GM23338 (cell line): ENCODE data around the gene MACO1. TPM values are rescaled to one million over a fixed set of nuclear protein-coding genes. Genes with fewer than 3 reads are reported as not detected.
"Not testable (repeated sequence)": the region's sequence is repeated elsewhere in the genome, so short reads cannot be mapped to it uniquely, and the experiment has no call there.

ENCODE experiments used
- ATAC-seq: fragments of 200-7000 bp; cut with Tn5 transposase; 3 replicates; pipeline ENCODE4 v1.9.1; 2020
- DNase-seq: peaks from one replicate; pipeline ENCODE4 v3.0.0-alpha.2; 2015; ENCODE audit warnings: low spot score
- H2AFZ ChIP-seq: fragments of 200-600 bp; sonication (generic); 2 replicates; pipeline ENCODE4 v1.8.0; 2016; ENCODE audit warnings: antibody characterized with exemption, mild to moderate bottlenecking, moderate library complexity
- H3F3A ChIP-seq: fragments of 200-600 bp; sonication (generic); replicated peaks from 2 replicates; pipeline ENCODE4 v1.8.0; 2017; ENCODE audit warnings: antibody characterized with exemption, mixed run types, low read depth
- H3K27ac ChIP-seq: fragments of 200-600 bp; sonication (generic); 2 replicates; pipeline ENCODE4 v1.6.1; 2016; ENCODE audit warnings: low read depth
- H3K27me3 ChIP-seq: fragments of 200-600 bp; sonication (generic); 2 replicates; pipeline ENCODE4 v1.8.0; 2016; ENCODE audit warnings: mild to moderate bottlenecking, mixed run types, moderate library complexity; ENCODE audit not compliant: insufficient read depth
- H3K36me3 ChIP-seq: fragments of 200-600 bp; sonication (generic); 2 replicates; pipeline ENCODE4 v1.8.0; 2016; ENCODE audit warnings: mild to moderate bottlenecking; ENCODE audit not compliant: insufficient read depth
- H3K4me1 ChIP-seq: fragments of 200-600 bp; sonication (generic); 2 replicates; pipeline ENCODE4 v1.8.0; 2016; ENCODE audit warnings: mild to moderate bottlenecking, moderate library complexity; ENCODE audit not compliant: insufficient read depth
- H3K4me2 ChIP-seq: fragments of 200-600 bp; sonication (generic); 2 replicates; pipeline ENCODE4 v1.7.1; 2017; ENCODE audit warnings: mixed run types
- H3K4me3 ChIP-seq: fragments of 200-600 bp; sonication (generic); 2 replicates; pipeline ENCODE4 v1.6.1; 2016; ENCODE audit warnings: mixed run types
- H3K79me2 ChIP-seq: fragments of 200-600 bp; sonication (generic); replicated peaks from 2 replicates; pipeline ENCODE4 v1.8.0; 2017; ENCODE audit warnings: mild to moderate bottlenecking; ENCODE audit not compliant: insufficient read depth
- H3K9me2 ChIP-seq: fragments of 200-600 bp; sonication (generic); 2 replicates; pipeline ENCODE4 v1.8.0; 2017; ENCODE audit not compliant: insufficient read depth
- H4K20me1 ChIP-seq: fragments of 200-600 bp; sonication (generic); replicated peaks from 2 replicates; pipeline ENCODE4 v1.8.0; 2017; ENCODE audit warnings: mild to moderate bottlenecking; ENCODE audit not compliant: insufficient read depth
- H3K27ac Mint-ChIP-seq: 2 replicates; pipeline ENCODE4 v1.8.0; 2020; ENCODE audit warnings: inconsistent platforms, mild to moderate bottlenecking, moderate library complexity, mixed read lengths
- H3K27me3 Mint-ChIP-seq: 3 replicates; pipeline ENCODE4 v1.8.0; 2022; ENCODE audit warnings: low read depth, mild to moderate bottlenecking, moderate library complexity, mixed read lengths, inconsistent platforms; ENCODE audit not compliant: insufficient read depth, poor library complexity
- H3K36me3 Mint-ChIP-seq: 3 replicates; pipeline ENCODE4 v1.8.0; 2021; ENCODE audit warnings: low read depth, mild to moderate bottlenecking, inconsistent platforms, moderate library complexity, mixed read lengths
- H3K4me1 Mint-ChIP-seq: 3 replicates; pipeline ENCODE4 v1.8.0; 2020; ENCODE audit warnings: mild to moderate bottlenecking, inconsistent platforms, mixed read lengths
- H3K4me3 Mint-ChIP-seq: 3 replicates; pipeline ENCODE4 v1.8.0; 2021; ENCODE audit warnings: moderate library complexity, mild to moderate bottlenecking, inconsistent platforms, mixed read lengths
- H3K9me3 Mint-ChIP-seq: 3 replicates; pipeline ENCODE4 v1.8.0; 2020; ENCODE audit warnings: moderate library complexity, mild to moderate bottlenecking, inconsistent platforms, mixed read lengths
- CREB1 ChIP-seq: fragments of 250-450 bp; sonication (Bioruptor Pico); IDR thresholded peaks from 2 replicates; pipeline ENCODE4 v1.5.0; 2020; ENCODE audit warnings: low read depth, mild to moderate bottlenecking, moderate library complexity
- EZH2phosphoT487 ChIP-seq: fragments of 200-600 bp; sonication (generic); IDR thresholded peaks from one replicate; pipeline ENCODE4 v1.8.1; 2018; ENCODE audit warnings: antibody characterized with exemption; ENCODE audit not compliant: unreplicated experiment
- JUNB ChIP-seq: IDR thresholded peaks from one replicate; pipeline ENCODE4 v1.6.1; 2016; ENCODE audit warnings: antibody characterized with exemption; ENCODE audit not compliant: unreplicated experiment
- STAT1 ChIP-seq: IDR thresholded peaks from one replicate; pipeline ENCODE4 v1.6.1; 2016; ENCODE audit warnings: antibody characterized with exemption; ENCODE audit not compliant: unreplicated experiment
- ZNF114 ChIP-seq: fragments of 250-450 bp; sonication (Bioruptor Pico); IDR thresholded peaks from 2 replicates; pipeline ENCODE4 v1.5.0; 2020; ENCODE audit warnings: mild to moderate bottlenecking, moderate library complexity
- polyA plus RNA-seq: library from polyadenylated mRNA; unstranded; fragments of >200 nt; fragmentation: Nextera tagmentation; extraction: Ambion mirVana; gene quantifications from 2 replicates; pipeline ENCODE4 v1.2.1, GENCODE V29; 2016
- total RNA-seq: library from RNA; depleted of rRNA; stranded (reverse); fragments of >200 nt; shearing (Covaris generic); gene quantifications from 2 replicates; pipeline ENCODE4 v1.2.3, GENCODE V29; 2014
- TF ChIP-seq, protein P1 (sequence below): fragments of 250-450 bp; sonication (Bioruptor Pico); IDR thresholded peaks from 2 replicates; pipeline ENCODE4 v1.5.0; 2020; ENCODE audit warnings: mild to moderate bottlenecking, moderate library complexity
- TF ChIP-seq, protein P2 (sequence below): IDR thresholded peaks from one replicate; pipeline ENCODE4 v1.6.1; 2018; ENCODE audit warnings: antibody characterized with exemption; ENCODE audit not compliant: unreplicated experiment

The MACO1 gene
- total and polyA plus RNA-seq, 2 experiments from 2014 or later: 9.8 to 10.6 TPM

DNA sequence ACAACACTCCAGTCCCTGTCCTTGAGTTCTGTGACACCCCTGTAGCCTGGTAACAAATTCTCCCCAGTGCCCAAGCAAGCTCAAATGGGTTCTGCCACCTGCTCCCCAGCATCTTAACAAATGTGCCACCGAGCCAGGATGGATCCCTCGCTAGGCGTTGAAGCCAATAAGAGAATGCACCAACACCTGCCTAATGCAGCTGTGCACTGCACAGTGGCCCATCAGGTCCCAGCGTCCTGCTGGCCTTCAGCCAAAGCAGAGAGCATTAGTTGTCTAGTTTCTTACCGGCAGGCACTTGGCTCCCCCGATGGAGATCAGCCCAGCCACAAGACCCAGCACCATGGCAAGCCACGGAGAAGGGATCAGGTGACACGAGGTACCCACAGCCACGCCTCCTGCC lies 42.0 kb upstream of the MACO1 start:
- not testable (repeated sequence) for H3K9me3 Mint-ChIP-seq, H3K36me3 ChIP-seq, H3F3A ChIP-seq, H3K27me3 ChIP-seq, ATAC-seq, H3K9me2 ChIP-seq, H3K36me3 Mint-ChIP-seq, H4K20me1 ChIP-seq, H3K27me3 Mint-ChIP-seq, H3K4me1 Mint-ChIP-seq, H3K27ac ChIP-seq, H3K4me3 ChIP-seq, H3K79me2 ChIP-seq, H2AFZ ChIP-seq, H3K4me1 ChIP-seq, H3K4me2 ChIP-seq, H3K4me3 Mint-ChIP-seq, H3K27ac Mint-ChIP-seq, DNase-seq

DNA sequence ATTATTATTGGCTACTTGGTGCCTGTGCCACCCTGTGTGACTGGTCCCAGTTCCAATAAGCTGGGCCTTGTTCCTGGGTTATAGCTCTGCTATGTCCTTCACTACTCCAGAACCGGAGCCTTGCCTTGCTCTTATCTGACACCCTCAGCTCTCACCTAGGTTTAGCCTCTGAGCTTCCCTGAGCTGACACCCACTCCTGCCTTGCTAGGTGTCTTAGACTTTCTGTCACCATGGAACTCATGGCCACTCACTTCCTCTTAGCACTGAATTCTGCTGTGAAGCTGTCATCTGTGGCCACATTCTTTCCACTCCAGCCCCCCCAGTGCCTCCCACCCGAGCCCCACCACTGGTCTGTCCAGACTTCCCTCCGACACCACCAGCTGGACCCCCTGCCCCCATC lies 41.0 kb upstream of the MACO1 start:
- H3K4me2 ChIP-seq, H2AFZ ChIP-seq, H3K27me3 ChIP-seq, H4K20me1 ChIP-seq, H3K4me1 ChIP-seq, H3K36me3 ChIP-seq, H3K4me1 Mint-ChIP-seq, H3K4me3 ChIP-seq, H3K9me2 ChIP-seq, DNase-seq, ATAC-seq, H3K27ac ChIP-seq, H3K36me3 Mint-ChIP-seq, H3F3A ChIP-seq, H3K27ac Mint-ChIP-seq, H3K9me3 Mint-ChIP-seq, H3K4me3 Mint-ChIP-seq, H3K27me3 Mint-ChIP-seq, H3K79me2 ChIP-seq: not testable (repeated sequence)

DNA sequence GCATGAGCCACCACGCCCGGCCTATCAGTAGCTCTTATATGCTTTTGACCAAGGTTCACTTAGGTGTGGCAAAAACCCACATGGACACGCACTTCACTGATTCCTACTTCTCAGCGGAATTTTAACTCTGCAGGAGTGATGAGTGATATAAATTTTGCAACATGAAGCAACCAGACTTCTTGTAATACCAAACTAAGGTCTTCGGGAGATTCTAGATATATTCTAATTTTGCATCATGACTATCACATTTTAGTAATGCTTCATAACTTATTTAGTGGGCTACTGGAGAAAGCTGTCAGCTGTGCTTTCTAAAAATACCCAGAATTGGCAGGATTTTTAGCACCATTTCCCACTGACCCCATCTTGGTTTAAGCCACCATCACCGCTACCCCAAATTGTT lies 37.9 kb upstream of the MACO1 start:
- Histone ChIP-seq H3K9me2 (no peaks in the 10 kb centered on the region), H3F3A (no peaks in the 10 kb centered on the region), H2AFZ (no peak overlapping the region), H3K4me1 (no peaks in the 10 kb centered on the region), H3K4me3 (no peak overlapping the region), H3K79me2 (no peaks in the 10 kb centered on the region), H3K4me2 (no peak overlapping the region), H3K27me3 (no peaks in the 10 kb centered on the region), H4K20me1 (no peaks in the 10 kb centered on the region), H3K36me3 (no peaks in the 10 kb centered on the region), H3K27ac (no peak overlapping the region)
- peaks cover 2% of the 10 kb centered on the region for H3K27me3 Mint-ChIP-seq
- H3K4me1 Mint-ChIP-seq: peaks cover 4% of the 10 kb centered on the region; the same call in 2 of the 3 replicates
- H3K27ac Mint-ChIP-seq: no peak overlapping the region
- H3K4me3 Mint-ChIP-seq: no peak overlapping the region
- H3K9me3 Mint-ChIP-seq: no peaks in the 10 kb centered on the region; the same call in 2 of the 3 replicates
- H3K36me3 Mint-ChIP-seq: no peaks in the 10 kb centered on the region
- no peak for ATAC-seq
- no peak for DNase-seq
- TF ChIP-seq, protein P1, sequence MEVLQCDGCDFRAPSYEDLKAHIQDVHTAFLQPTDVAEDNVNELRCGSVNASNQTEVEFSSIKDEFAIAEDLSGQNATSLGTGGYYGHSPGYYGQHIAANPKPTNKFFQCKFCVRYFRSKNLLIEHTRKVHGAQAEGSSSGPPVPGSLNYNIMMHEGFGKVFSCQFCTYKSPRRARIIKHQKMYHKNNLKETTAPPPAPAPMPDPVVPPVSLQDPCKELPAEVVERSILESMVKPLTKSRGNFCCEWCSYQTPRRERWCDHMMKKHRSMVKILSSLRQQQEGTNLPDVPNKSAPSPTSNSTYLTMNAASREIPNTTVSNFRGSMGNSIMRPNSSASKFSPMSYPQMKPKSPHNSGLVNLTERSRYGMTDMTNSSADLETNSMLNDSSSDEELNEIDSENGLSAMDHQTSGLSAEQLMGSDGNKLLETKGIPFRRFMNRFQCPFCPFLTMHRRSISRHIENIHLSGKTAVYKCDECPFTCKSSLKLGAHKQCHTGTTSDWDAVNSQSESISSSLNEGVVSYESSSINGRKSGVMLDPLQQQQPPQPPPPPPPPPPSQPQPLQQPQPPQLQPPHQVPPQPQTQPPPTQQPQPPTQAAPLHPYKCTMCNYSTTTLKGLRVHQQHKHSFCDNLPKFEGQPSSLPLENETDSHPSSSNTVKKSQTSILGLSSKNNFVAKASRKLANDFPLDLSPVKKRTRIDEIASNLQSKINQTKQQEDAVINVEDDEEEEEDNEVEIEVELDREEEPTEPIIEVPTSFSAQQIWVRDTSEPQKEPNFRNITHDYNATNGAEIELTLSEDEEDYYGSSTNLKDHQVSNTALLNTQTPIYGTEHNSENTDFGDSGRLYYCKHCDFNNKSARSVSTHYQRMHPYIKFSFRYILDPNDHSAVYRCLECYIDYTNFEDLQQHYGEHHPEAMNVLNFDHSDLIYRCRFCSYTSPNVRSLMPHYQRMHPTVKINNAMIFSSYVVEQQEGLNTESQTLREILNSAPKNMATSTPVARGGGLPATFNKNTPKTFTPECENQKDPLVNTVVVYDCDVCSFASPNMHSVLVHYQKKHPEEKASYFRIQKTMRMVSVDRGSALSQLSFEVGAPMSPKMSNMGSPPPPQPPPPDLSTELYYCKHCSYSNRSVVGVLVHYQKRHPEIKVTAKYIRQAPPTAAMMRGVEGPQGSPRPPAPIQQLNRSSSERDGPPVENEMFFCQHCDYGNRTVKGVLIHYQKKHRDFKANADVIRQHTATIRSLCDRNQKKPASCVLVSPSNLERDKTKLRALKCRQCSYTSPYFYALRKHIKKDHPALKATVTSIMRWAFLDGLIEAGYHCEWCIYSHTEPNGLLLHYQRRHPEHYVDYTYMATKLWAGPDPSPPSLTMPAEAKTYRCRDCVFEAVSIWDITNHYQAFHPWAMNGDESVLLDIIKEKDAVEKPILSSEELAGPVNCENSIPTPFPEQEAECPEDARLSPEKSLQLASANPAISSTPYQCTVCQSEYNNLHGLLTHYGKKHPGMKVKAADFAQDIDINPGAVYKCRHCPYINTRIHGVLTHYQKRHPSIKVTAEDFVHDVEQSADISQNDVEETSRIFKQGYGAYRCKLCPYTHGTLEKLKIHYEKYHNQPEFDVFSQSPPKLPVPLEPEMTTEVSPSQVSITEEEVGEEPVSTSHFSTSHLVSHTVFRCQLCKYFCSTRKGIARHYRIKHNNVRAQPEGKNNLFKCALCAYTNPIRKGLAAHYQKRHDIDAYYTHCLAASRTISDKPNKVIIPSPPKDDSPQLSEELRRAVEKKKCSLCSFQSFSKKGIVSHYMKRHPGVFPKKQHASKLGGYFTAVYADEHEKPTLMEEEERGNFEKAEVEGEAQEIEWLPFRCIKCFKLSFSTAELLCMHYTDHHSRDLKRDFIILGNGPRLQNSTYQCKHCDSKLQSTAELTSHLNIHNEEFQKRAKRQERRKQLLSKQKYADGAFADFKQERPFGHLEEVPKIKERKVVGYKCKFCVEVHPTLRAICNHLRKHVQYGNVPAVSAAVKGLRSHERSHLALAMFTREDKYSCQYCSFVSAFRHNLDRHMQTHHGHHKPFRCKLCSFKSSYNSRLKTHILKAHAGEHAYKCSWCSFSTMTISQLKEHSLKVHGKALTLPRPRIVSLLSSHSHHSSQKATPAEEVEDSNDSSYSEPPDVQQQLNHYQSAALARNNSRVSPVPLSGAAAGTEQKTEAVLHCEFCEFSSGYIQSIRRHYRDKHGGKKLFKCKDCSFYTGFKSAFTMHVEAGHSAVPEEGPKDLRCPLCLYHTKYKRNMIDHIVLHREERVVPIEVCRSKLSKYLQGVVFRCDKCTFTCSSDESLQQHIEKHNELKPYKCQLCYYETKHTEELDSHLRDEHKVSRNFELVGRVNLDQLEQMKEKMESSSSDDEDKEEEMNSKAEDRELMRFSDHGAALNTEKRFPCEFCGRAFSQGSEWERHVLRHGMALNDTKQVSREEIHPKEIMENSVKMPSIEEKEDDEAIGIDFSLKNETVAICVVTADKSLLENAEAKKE (CRISPR knock-in tag): no peak
- TF ChIP-seq JUNB (no peak), STAT1 (no peak), CREB1 (CRISPR knock-in tag) (no peak), ZNF114 (CRISPR knock-in tag) (no peak), EZH2phosphoT487 (no peak)
- TF ChIP-seq, protein P2, sequence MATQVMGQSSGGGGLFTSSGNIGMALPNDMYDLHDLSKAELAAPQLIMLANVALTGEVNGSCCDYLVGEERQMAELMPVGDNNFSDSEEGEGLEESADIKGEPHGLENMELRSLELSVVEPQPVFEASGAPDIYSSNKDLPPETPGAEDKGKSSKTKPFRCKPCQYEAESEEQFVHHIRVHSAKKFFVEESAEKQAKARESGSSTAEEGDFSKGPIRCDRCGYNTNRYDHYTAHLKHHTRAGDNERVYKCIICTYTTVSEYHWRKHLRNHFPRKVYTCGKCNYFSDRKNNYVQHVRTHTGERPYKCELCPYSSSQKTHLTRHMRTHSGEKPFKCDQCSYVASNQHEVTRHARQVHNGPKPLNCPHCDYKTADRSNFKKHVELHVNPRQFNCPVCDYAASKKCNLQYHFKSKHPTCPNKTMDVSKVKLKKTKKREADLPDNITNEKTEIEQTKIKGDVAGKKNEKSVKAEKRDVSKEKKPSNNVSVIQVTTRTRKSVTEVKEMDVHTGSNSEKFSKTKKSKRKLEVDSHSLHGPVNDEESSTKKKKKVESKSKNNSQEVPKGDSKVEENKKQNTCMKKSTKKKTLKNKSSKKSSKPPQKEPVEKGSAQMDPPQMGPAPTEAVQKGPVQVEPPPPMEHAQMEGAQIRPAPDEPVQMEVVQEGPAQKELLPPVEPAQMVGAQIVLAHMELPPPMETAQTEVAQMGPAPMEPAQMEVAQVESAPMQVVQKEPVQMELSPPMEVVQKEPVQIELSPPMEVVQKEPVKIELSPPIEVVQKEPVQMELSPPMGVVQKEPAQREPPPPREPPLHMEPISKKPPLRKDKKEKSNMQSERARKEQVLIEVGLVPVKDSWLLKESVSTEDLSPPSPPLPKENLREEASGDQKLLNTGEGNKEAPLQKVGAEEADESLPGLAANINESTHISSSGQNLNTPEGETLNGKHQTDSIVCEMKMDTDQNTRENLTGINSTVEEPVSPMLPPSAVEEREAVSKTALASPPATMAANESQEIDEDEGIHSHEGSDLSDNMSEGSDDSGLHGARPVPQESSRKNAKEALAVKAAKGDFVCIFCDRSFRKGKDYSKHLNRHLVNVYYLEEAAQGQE: no peak
